ENCODE measurements around the gene CTSZ.
"Not testable (repeated sequence)": the region's sequence is repeated elsewhere in the genome, so short reads cannot be mapped to it uniquely, and the experiment has no call there.

CTSZ gene

GRCh38 chr20:58994390-58995159 lies 12.5 kb downstream of the CTSZ start:
- FAIRE-seq: no peak

- no peak for FAIRE-seq
Measured at GRCh38 chr20:58993332-58994248, 13.5 kb downstream of the CTSZ start.

GRCh38 chr20:58992911-58993310 lies 14.1 kb downstream of the CTSZ start:
- no peak for FAIRE-seq

GRCh38 chr20:58991715-58992114 lies 15.3 kb downstream of the CTSZ start:
- FAIRE-seq: no peak

- FAIRE-seq: no peak
Measured at GRCh38 chr20:58990651-58991445, 16.2 kb downstream of the CTSZ start.

GRCh38 chr20:58989196-58989595 lies 17.9 kb downstream of the CTSZ start:
- FAIRE-seq: no peak

GRCh38 chr20:58988565-58988882 lies 18.5 kb downstream of the CTSZ start:
- FAIRE-seq: no peak

- FAIRE-seq: no peak
Measured at GRCh38 chr20:58987790-58988564, 19.1 kb downstream of the CTSZ start.

GRCh38 chr20:58986968-58987517 lies 20.0 kb downstream of the CTSZ start:
- no peak for FAIRE-seq

GRCh38 chr20:58986286-58986967 lies 20.6 kb downstream of the CTSZ start:
- no peak for FAIRE-seq

GRCh38 chr20:58985656-58986055 lies 21.4 kb downstream of the CTSZ start:
- FAIRE-seq: no peak

- FAIRE-seq: no peak
Measured at GRCh38 chr20:58984691-58985090, 22.4 kb downstream of the CTSZ start.

- FAIRE-seq: not testable (repeated sequence)
Measured at GRCh38 chr20:58983115-58983468, 24.0 kb downstream of the CTSZ start.

- FAIRE-seq: no peak
Measured at GRCh38 chr20:58982406-58983114, 24.5 kb downstream of the CTSZ start.

- FAIRE-seq: no peak
Measured at GRCh38 chr20:58981628-58982364, 25.3 kb downstream of the CTSZ start.

- FAIRE-seq: no peak
Measured at GRCh38 chr20:58980711-58981627, 26.1 kb downstream of the CTSZ start, which contains the start of gene NELFCD. Gene NELFCD (plus strand): TSS chr20:58981256. CDS start chr20:58981310, 54 bp downstream.

- FAIRE-seq: no peak
Measured at GRCh38 chr20:58978351-58979190, 28.5 kb downstream of the CTSZ start.

Data from colon (tissue), 2 donors.